LNCaP clone FGC (cell line): ENCODE data around the gene HOXC11.

Experiments used
- DNase-seq: peaks from one replicate; pipeline ENCODE4 v3.0.0-alpha.2; 2011; ENCODE audit warnings: low read depth
- H3K4me3 ChIP-seq: 2 replicates; pipeline ENCODE4 v1.5.1; 2011; ENCODE audit warnings: mild to moderate bottlenecking, low read depth, low read length, control low read depth
- CTCF ChIP-seq: IDR thresholded peaks from 2 replicates; pipeline ENCODE4 v1.5.1; 2012; ENCODE audit warnings: mild to moderate bottlenecking; ENCODE audit not compliant: control insufficient read depth, insufficient read depth; ENCODE audit errors: extremely low read depth

The HOXC11 gene

GRCh38 chr12:53971686-53972085 lies 1.2 kb upstream of the HOXC11 start:
- no peak for DNase-seq
- no peak for TF ChIP-seq CTCF
- no peak overlapping the region for H3K4me3 ChIP-seq

DNA sequence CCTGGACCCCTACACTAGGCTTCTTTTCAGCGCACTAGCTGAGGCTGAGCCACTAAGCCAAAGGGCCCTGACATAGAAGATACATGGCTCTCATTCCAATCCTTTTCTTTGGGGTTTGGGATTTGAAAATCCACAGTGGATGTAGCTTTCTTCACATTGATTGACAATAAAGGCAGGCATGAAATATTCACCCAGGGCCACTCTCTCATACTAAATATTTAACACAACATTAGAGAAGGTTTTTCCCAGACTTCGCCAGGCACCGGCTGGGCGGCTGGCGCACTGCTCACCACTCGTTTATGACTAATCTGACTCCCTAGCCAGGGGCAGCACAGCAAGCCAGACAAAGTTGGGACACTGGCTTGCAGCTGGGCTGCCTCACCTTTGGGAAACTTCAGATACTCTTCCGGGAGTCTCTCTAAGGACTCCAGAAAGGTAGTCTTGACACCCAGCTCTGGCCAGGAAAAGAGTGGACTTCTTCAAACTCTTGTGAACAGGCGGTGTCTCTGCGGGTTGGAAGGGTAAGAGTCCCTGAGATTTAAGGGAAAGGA lies 699 bp upstream of the HOXC11 start:
- no peak overlapping the region for H3K4me3 ChIP-seq
- no peak for DNase-seq
- no peak for TF ChIP-seq CTCF

GRCh38 chr12:53973236-53974042 lies 513 bp downstream of the HOXC11 start:
- TF ChIP-seq CTCF, result no peak
- no peak overlapping the region for H3K4me3 ChIP-seq
- DNase-seq, result no peak

DNA sequence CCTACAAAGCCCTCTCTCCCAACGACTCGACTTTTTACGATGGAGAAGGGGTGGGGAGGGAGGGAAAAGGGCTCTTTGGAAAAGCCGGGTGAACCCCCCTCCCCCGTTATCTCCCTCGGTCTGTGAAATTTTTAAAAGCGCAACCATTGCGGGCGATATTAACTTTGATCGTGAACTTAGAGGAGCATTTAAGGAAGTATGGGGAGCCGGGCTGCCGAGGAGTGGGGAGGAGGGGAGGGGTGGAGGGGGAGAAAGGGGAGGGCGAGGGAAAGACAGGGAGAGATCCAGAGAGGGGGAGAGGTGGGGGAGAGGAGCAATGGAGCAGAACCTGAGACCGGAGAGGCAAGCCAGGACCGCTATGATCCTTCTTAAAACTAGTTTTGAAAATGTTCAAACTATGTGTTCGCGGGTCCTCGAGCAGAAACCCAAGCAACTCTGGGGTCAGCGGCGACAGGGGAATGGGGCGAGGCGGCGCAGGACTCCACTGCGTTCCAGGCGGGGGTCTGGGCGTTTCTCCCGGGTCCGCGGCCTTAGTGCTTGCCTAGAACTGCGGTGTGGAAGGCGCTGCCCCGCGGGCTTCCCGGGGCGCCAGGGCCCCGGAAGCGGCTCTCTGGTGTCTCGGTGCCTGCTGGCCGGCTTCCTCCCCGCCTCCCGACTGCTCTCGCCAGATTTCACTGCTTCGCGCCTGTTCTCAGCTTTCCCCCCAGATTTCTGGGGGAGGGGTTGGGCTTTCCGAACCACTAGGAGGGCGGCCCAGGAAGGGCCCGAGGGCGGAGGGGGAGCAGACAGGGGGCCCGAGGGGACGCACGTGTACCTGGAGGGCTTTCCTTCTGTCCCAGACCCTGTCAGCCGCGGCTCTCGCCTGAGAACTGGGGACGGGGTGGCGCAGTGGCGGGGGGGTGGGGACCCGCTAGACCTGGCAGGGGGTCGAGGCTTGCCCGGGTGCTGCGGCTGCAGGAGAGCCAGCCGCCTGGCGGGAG lies 1.4 kb downstream of the HOXC11 start, which contains the start of gene HOTAIR:
Gene HOTAIR, minus strand, starts transcription at position 871 of the 980 bp plus-strand sequence.
- TF ChIP-seq CTCF, result no peak
- no peak within 1 kb of the TSS for H3K4me3 ChIP-seq
- no peak for DNase-seq

- TF ChIP-seq CTCF, result no peak
- no peak for DNase-seq
- no peak overlapping the region for H3K4me3 ChIP-seq
These were observed 2.1 kb downstream of the HOXC11 start for GRCh38 chr12:53975064-53975471.

- no peak overlapping the region for H3K4me3 ChIP-seq
- TF ChIP-seq CTCF, result no peak
- no peak for DNase-seq
These were observed 2.7 kb downstream of the HOXC11 start for GRCh38 chr12:53975479-53976152.
